Activated B cell treated with CpG ODN at 0.5 μM for 24 hours (primary cell): Measurements from ENCODE around the gene TMEM132D. TPM values are rescaled to one million over a fixed set of nuclear protein-coding genes. Genes with fewer than 3 reads are reported as not detected.
"Not testable (repeated sequence)": the region's sequence is repeated elsewhere in the genome, so short reads cannot be mapped to it uniquely, and the experiment has no call there.

ENCODE experiments used
- ATAC-seq: fragments of 200-7000 bp; cut with Tn5 transposase; one replicate; pipeline ENCODE4 v1.10.0; 2021; ENCODE audit warnings: low read depth, mild to moderate bottlenecking, moderate library complexity
- CTCF ChIA-PET: fragments of 350-600 bp; sonication (Branson Sonifier 250); formaldehyde crosslinking; loops from one replicate; lab custom pipeline; 2021; ENCODE audit warnings: antibody characterized with exemption; lab: Charles Lee
- POLR2A ChIA-PET: fragments of 350-600 bp; sonication (Branson Sonifier 250); formaldehyde crosslinking; loops from one replicate; lab custom pipeline; 2021; ENCODE audit warnings: antibody characterized with exemption; lab: Charles Lee
- DNase-seq: peaks from one replicate; pipeline ENCODE4 v3.0.0; 2022
- H3K27ac Mint-ChIP-seq: one replicate; pipeline ENCODE4 v1.8.0; 2020; ENCODE audit warnings: mixed read lengths
- H3K27me3 Mint-ChIP-seq: one replicate; pipeline ENCODE4 v1.8.0; 2021; ENCODE audit warnings: mixed read lengths
- H3K36me3 Mint-ChIP-seq: one replicate; pipeline ENCODE4 v1.8.0; 2021; ENCODE audit warnings: low read depth, mixed read lengths
- H3K4me1 Mint-ChIP-seq: one replicate; pipeline ENCODE4 v1.8.0; 2021; ENCODE audit warnings: mixed read lengths
- H3K4me3 Mint-ChIP-seq: one replicate; pipeline ENCODE4 v1.8.0; 2020; ENCODE audit warnings: mild to moderate bottlenecking, mixed read lengths
- H3K9me3 Mint-ChIP-seq: one replicate; pipeline ENCODE4 v1.8.0; 2020; ENCODE audit warnings: mixed read lengths
- intact Hi-C: fragments of 100-400 bp; cut with micrococcal nuclease; formaldehyde crosslinking; loops from one replicate; pipeline ENCODE4 v1.15.1; 2024
- total RNA-seq: library from RNA; stranded (reverse); gene quantifications from 2 replicates; pipeline ENCODE4 v1.2.3, GENCODE V29; 2022
- TF ChIP-seq, protein P1 (sequence below): fragments of 200-600 bp; IDR thresholded peaks from one replicate; pipeline ENCODE4 v1.8.0; 2022; ENCODE audit warnings: antibody characterized with exemption, mild to moderate bottlenecking

Gene TMEM132D
- total RNA-seq, 1 donor from 2014 or later, result not detected

DNA sequence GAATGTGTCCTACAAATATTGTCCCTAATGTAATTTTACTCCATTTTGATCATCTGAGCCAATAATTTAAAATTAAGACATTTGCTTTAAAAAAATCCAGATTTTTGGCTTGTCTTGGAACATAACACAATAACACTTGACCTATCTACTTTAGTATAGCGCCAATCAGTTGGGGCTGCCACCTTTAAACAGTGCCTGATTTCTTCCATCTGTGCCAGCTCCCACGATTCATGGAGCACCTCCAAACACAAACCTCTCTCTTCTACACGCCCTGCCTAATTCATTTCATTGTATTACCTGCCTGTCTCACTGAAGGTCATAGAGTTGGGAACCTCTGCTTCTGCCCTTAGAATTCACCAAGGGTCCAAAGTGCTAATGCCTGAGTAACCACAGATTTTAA, 352.4 kb downstream of the TMEM132D start:
- Mint-ChIP-seq H3K27ac (no peak overlapping the region), H3K4me3 (no peak overlapping the region), H3K4me1 (no peaks in the 10 kb centered on the region), H3K36me3 (no peaks in the 10 kb centered on the region), H3K9me3 (peaks cover 8% of the 10 kb centered on the region), H3K27me3 (no peaks in the 10 kb centered on the region)
- TF ChIP-seq, protein P1, sequence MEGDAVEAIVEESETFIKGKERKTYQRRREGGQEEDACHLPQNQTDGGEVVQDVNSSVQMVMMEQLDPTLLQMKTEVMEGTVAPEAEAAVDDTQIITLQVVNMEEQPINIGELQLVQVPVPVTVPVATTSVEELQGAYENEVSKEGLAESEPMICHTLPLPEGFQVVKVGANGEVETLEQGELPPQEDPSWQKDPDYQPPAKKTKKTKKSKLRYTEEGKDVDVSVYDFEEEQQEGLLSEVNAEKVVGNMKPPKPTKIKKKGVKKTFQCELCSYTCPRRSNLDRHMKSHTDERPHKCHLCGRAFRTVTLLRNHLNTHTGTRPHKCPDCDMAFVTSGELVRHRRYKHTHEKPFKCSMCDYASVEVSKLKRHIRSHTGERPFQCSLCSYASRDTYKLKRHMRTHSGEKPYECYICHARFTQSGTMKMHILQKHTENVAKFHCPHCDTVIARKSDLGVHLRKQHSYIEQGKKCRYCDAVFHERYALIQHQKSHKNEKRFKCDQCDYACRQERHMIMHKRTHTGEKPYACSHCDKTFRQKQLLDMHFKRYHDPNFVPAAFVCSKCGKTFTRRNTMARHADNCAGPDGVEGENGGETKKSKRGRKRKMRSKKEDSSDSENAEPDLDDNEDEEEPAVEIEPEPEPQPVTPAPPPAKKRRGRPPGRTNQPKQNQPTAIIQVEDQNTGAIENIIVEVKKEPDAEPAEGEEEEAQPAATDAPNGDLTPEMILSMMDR, result no peak
- intact Hi-C loops, result no loop called here
- POLR2A ChIA-PET, result no interaction called here
- DNase-seq, result no peak
- no peak for ATAC-seq
- CTCF ChIA-PET, result no interaction called here

DNA sequence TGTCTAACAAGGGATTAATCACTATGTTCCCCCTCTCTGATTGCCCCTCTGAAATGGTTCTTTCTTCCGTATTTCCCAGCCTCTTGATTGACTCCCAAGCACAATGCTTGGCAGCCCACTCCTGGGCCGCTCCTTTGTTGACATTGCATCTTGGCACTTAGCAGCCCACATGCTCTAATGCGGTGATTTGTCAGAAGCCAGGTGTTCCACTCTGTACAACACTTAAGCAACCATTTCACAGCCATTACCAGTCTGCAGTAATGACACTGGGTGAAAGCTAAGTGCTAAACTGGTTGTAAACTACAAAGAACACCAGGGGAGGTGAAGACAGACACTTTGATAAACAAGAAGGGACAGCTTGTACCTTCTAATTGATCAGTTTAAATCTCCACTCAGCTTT, 353.5 kb downstream of the TMEM132D start:
- no peak overlapping the region for H3K4me3 Mint-ChIP-seq
- TF ChIP-seq, protein P1, result no peak
- no peaks in the 10 kb centered on the region for H3K4me1 Mint-ChIP-seq
- ATAC-seq, result no peak
- H3K27me3 Mint-ChIP-seq, result no peaks in the 10 kb centered on the region
- intact Hi-C loops, result no loop called here
- CTCF ChIA-PET, result no interaction called here
- DNase-seq, result no peak
- H3K9me3 Mint-ChIP-seq, result peaks cover 8% of the 10 kb centered on the region
- POLR2A ChIA-PET, result no interaction called here
- no peaks in the 10 kb centered on the region for H3K36me3 Mint-ChIP-seq
- no peak overlapping the region for H3K27ac Mint-ChIP-seq

DNA sequence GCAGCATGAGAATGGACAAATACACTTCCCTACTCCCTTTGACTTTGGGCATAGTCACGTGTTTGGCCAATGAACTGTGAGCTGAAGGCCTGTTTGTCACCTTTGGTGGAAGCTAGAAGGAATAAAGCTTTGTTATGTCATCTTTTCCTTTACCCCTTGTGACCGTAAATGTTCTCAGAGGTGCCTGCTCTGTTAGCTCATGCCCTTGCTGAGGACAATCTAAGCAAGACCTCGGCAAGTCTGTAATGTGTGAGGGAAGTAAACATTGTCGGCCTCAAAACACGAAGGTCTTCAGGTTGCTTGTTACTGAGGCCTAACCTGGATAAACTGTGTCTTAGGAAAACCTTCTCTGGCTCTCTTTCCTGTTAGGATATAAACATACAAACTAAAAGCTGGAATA, 354.2 kb downstream of the TMEM132D start:
- ATAC-seq, result no peak
- peaks cover 8% of the 10 kb centered on the region for H3K9me3 Mint-ChIP-seq
- H3K27ac Mint-ChIP-seq, result no peak overlapping the region
- H3K4me1 Mint-ChIP-seq, result no peaks in the 10 kb centered on the region
- no peak overlapping the region for H3K4me3 Mint-ChIP-seq
- no peak for DNase-seq
- H3K27me3 Mint-ChIP-seq, result no peaks in the 10 kb centered on the region
- ChIA-PET POLR2A (no interaction called here), CTCF (no interaction called here)
- no peaks in the 10 kb centered on the region for H3K36me3 Mint-ChIP-seq
- intact Hi-C loops, result no loop called here
- TF ChIP-seq, protein P1, result no peak

DNA sequence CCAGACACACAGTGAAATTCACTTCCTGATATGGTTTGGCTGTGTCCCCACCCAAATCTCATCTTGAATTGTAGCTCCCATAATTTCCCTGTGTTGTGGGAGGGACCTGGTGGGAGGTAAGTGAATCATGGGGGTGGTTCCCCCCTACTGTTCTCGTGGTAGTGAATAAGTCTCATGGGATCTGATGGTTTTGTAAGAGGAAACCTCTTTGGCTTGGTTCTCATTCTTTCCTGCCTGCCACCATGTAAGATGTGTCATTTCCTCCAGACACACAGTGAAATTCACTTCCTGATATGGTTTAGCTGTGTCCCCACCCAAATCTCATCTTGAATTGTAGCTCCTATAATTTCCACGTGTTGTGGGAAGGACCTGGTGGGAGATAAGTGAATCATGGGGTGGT, 354.8 kb downstream of the TMEM132D start:
- H3K9me3 Mint-ChIP-seq, POLR2A ChIA-PET, H3K27ac Mint-ChIP-seq, DNase-seq, H3K36me3 Mint-ChIP-seq, ATAC-seq, CTCF ChIA-PET, H3K4me1 Mint-ChIP-seq, H3K27me3 Mint-ChIP-seq, H3K4me3 Mint-ChIP-seq, intact Hi-C loops: not testable (repeated sequence)

DNA sequence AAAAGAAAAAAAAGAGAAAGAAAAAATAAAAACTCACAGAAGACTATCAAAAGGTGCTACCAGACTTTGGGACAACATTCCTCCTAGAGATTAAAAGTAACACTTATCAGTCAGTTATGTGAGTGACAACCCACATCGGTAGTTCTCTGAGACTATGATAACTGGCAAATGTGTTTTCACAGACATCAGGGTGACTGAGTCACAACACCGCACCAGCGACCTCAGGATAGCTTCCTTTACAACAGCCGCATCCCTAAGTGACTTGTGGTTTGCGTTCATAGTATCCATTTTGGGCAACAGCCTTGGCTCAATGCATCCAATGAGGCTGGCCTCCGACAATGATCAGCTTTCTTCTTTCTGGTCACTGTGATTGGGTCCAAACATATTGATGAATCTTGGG, 359.1 kb downstream of the TMEM132D start:
- Mint-ChIP-seq H3K4me3 (no peak overlapping the region), H3K36me3 (no peaks in the 10 kb centered on the region), H3K27ac (no peak overlapping the region), H3K4me1 (no peaks in the 10 kb centered on the region), H3K27me3 (no peaks in the 10 kb centered on the region), H3K9me3 (peaks cover 2% of the 10 kb centered on the region)
- POLR2A ChIA-PET, result no interaction called here
- DNase-seq (no peak), ATAC-seq (no peak)
- TF ChIP-seq, protein P1, result no peak
- CTCF ChIA-PET, result no interaction called here
- intact Hi-C loops, result no loop called here

DNA sequence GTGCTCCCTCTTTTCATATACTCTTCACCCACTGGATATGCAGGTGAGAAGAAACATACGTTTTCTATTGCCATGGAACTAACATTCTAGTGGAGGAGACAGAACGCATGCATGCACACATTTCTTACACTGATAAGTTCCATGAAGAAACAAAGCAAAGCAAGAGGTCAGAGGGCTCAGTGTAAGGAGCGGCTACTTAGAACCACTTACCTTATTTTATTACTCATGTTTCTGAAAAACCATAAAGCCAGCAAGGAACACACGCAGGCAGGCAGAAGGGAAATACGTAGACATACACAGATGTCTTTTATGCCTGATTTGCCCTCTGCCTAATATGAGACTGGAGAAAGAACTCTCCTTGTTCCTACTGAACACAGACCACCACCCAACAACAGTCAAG, 362.9 kb downstream of the TMEM132D start:
- DNase-seq (no peak), ATAC-seq (no peak)
- TF ChIP-seq, protein P1, result no peak
- POLR2A ChIA-PET, result no interaction called here
- intact Hi-C loops, result no loop called here
- no peak overlapping the region for H3K4me3 Mint-ChIP-seq
- no peak overlapping the region for H3K27ac Mint-ChIP-seq
- no peaks in the 10 kb centered on the region for H3K36me3 Mint-ChIP-seq
- CTCF ChIA-PET, result no interaction called here
- peaks cover 2% of the 10 kb centered on the region for H3K9me3 Mint-ChIP-seq
- no peaks in the 10 kb centered on the region for H3K27me3 Mint-ChIP-seq
- H3K4me1 Mint-ChIP-seq, result no peaks in the 10 kb centered on the region
